GM18526 (cell line): ENCODE results near the gene PHKB.
A peak's percentile ranks its signal among the peaks of the same experiment; 100 is the strongest.

Experiments used
- POLR2A ChIP-seq: IDR thresholded peaks from 3 replicates; pipeline ENCODE4 v1.6.1; 2011; ENCODE audit not compliant: insufficient read length; ENCODE audit errors: extremely low read depth

Gene PHKB

DNA sequence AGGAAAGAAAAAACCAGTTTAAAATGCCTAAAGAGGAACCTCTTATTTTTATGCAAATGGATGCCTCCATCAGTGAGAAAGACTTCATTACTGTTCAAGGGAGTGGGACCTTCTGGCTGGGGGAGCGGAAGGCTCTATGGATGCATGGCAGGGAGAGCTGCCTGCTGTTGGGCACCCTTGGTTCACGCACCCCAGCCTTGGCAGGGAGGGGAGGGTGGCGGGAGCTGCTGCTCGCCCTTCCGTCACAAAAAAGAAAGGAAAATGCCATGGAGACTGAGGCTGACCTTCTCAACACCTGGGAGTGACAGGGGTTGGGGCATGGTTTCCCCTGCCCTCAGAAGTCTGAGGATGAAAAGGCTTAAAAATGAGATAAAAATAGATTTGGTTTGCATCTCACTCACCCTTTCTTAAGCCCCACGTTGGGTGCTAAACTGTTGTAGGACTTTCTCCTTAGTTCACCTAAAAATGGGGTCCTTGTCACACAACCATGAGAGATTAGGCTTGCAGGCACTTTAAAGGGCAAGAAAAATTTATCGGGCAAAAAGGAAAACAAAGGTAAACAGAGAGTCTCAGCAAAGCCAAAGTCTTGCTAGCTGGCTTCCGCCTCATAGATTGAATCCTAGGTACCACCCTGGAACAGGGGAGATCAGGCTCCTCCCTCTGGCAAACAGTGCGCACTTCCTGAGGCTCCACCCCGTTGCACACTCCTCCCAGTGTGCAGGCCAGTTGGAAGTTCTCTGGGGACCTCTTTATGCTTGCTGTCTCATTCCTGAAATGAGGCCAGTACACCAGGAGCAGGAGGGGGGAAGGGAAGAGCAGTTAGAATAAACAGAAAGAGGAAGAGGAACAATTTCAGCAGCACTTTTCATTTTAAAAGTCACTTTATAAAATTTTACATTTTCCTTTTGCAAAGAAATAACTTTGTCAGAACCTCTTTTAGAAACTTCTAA, 31.6 kb downstream of the PHKB start:
- TF ChIP-seq POLR2A, result peak; percentile 42

- TF ChIP-seq POLR2A, result no peak
These were observed 32.5 kb downstream of the PHKB start for GRCh38 chr16:47493381-47494337.

- no peak for TF ChIP-seq POLR2A
These were observed 38.1 kb downstream of the PHKB start for GRCh38 chr16:47499080-47499699.

GRCh38 chr16:47499700-47500264, 38.7 kb downstream of the PHKB start:
- no peak for TF ChIP-seq POLR2A

GRCh38 chr16:47503936-47504335, 42.8 kb downstream of the PHKB start:
- no peak for TF ChIP-seq POLR2A

DNA sequence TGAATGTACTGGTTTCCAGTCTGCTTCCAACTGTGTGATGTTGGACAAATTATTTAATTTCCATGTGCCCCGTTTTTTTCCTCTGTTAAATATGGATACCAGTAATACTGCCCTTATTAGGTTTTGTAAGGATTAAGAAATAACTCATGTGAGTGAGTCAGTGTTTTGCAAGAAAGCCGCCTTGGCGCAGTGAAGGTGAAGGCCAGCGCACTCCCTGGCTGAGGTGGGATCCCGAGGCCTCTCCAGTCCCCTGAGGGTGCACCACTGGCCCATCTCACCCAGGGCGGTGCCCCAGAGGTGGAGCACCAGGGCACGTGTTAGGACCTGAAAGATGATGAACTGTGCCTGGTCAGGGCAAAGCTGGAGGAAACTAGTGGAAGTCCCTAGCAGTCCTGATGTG, 43.5 kb downstream of the PHKB start:
- no peak for TF ChIP-seq POLR2A

- TF ChIP-seq POLR2A, result no peak
These were observed 45.7 kb downstream of the PHKB start for GRCh38 chr16:47506800-47507199.

DNA sequence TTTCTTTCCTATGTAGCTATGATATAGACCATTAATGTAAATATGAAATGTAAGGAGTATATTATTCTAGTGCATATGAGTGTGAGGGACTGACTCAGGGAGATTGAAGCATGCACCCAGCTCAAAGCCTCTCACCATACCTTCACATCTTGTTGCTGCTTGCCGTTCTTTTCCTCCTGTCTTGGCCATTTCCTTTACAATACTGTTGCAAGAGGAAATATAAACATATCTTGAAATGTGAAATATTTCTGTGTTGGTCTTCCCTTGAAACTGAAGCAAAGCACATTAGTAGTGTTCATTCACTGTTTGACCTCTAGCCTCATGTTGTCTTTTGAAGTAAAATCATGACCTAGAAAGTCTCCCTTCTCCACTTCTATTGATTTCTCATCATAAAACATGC, 46.6 kb downstream of the PHKB start:
- TF ChIP-seq POLR2A, result no peak

DNA sequence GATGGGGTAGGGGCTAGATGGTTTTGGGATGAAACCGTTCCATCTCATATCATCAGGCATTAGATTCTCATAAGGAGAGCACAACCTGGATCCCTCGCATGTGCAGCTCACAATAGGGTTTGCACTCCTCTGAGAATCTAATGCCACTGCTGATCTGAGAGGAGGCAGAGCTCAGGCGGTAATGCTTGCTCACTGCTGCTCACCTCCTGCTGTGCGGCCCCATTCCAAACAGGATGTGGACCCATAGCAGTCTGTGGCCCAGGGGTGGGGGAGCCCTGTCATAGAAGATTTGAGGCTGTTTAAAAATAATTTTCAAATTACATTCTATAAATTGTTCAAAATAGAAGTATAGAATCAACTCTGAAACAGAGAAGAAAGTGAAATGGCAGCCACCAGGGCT, 50.8 kb downstream of the PHKB start:
- no peak for TF ChIP-seq POLR2A

DNA sequence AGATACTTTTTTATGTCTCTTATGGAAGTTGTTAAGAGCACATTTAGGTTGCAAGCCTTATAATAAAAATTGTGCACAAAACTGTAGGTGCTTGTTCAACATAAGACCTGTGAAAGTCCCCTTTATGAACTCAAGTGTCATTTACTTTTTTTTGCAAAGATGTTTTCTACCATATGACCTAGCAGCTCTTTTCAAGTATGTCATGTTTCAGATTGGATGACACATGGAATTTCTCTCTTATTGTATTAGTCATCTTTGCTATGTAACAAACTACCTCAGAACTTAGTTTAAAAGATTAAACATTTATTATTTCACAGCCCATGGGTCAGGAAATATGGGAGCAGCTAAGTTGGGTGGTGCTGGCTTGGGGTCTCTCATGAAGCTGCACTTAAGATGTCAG, 57.9 kb downstream of the PHKB start:
- no peak for TF ChIP-seq POLR2A

- no peak for TF ChIP-seq POLR2A
These were observed 58.4 kb downstream of the PHKB start for GRCh38 chr16:47519546-47519945.

- TF ChIP-seq POLR2A, result no peak
These were observed 59.0 kb downstream of the PHKB start for GRCh38 chr16:47519996-47520679.

DNA sequence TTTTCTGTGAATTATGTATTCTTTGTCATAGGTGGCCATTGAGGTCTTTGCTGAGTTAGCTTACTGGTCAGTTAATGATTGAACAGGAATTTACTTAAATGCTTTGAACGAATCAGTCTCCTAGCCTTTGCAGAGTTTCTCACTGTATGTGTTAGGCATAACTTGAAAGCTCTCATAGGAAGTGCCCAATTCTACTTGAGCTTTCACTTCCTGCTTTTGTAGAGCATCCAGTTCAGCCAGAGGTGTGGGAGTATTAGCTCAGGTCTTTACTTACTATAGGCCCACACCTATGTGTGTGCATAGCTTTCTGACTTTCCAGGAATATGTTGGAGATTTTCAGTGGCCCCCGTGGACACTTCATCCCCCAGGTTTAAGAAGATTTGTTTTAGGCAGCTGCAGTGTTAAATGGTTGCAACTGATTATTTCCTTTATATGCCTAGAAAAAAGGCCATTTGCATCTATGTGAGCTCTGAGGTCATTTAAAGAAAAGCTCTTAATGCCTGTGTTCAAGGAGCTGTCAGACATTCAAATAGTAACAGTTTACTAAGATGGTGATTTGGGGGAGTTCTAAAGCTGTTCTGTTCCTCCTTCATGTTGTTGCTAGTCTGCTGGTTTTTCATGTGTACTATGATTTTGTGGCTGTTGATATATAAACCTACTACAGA, 62.3 kb downstream of the PHKB start:
- no peak for TF ChIP-seq POLR2A

- TF ChIP-seq POLR2A, result no peak
These were observed 62.9 kb downstream of the PHKB start for GRCh38 chr16:47524007-47524405.
